AG04449 (cell line): ENCODE results near the gene APLP2.

ENCODE experiments used
- CTCF ChIA-PET: fragments of 350-600 bp; formaldehyde crosslinking; extraction: SDS; loops from one replicate; lab custom pipeline; 2021; ENCODE audit warnings: antibody characterized with exemption; lab: Yijun Ruan, JAX
- POLR2A ChIA-PET: fragments of 400-600, 350-600 bp; formaldehyde crosslinking; extraction: SDS; loops from one replicate; lab custom pipeline; 2020; ENCODE audit warnings: antibody characterized with exemption, inconsistent platforms; lab: Yijun Ruan, JAX
- DNase-seq: peaks from one replicate; pipeline ENCODE4 v3.0.0-alpha.2; 2010; ENCODE audit warnings: low read depth, low spot score
- H3K4me3 ChIP-seq: 2 replicates; pipeline ENCODE4 v1.5.1; 2011; ENCODE audit warnings: low read depth, mild to moderate bottlenecking, control low read depth, low read length
- CTCF ChIP-seq: IDR thresholded peaks from one replicate; pipeline ENCODE4 v1.5.1; 2011; ENCODE audit warnings: mild to moderate bottlenecking, moderate library complexity, low read length, control low read depth, inconsistent platforms; ENCODE audit not compliant: insufficient read depth; ENCODE audit errors: missing control alignments

APLP2 gene

GRCh38 chr11:130144141-130144540 is 74.4 kb downstream of the APLP2 start:
- no peak for DNase-seq
- TF ChIP-seq CTCF = no peak
- ChIA-PET CTCF (interaction anchor here (0.7 to 1.4 kb wide), 5 partner anchors 10 to 221 kb away, joined by 3 to 4 read pairs (median 3); no protein-coding TSS in a partner anchor), POLR2A (no interaction called here)
- no peak overlapping the region for H3K4me3 ChIP-seq

GRCh38 chr11:130144861-130145281 is 75.2 kb downstream of the APLP2 start:
- H3K4me3 ChIP-seq = no peak overlapping the region
- DNase-seq = no peak
- ChIA-PET POLR2A (interaction anchor here (1.2 kb wide), 1 partner anchor 142 kb away, joined by 3 read pairs; the partner anchor contains the start of gene PRDM10), CTCF (interaction anchor here (1.0 to 1.6 kb wide), 4 partner anchors 13 to 17 kb away, joined by 3 to 4 read pairs (median 4); no protein-coding TSS in a partner anchor)
- TF ChIP-seq CTCF = no peak

GRCh38 chr11:130145311-130145812 is 75.7 kb downstream of the APLP2 start:
- no peak for DNase-seq
- POLR2A ChIA-PET = interaction anchor here (1.2 kb wide), 1 partner anchor 143 kb away, joined by 3 read pairs; the partner anchor contains the start of gene PRDM10
- H3K4me3 ChIP-seq = no peak overlapping the region
- CTCF ChIA-PET = interaction anchor here (0.6 to 2.2 kb wide), 8 partner anchors 10 to 264 kb away, joined by 3 to 8 read pairs (median 3); no protein-coding TSS in a partner anchor
- no peak for TF ChIP-seq CTCF

- no peak for DNase-seq
- H3K4me3 ChIP-seq = no peak overlapping the region
- ChIA-PET POLR2A (no interaction called here), CTCF (interaction anchor here (0.6 to 2.2 kb wide), 9 partner anchors 11 to 264 kb away, joined by 3 to 10 read pairs (median 3); no protein-coding TSS in a partner anchor)
- peak; percentile 38 for TF ChIP-seq CTCF
These were observed 76.5 kb downstream of the APLP2 start for GRCh38 chr11:130145975-130146776.

GRCh38 chr11:130146796-130147195 is 77.1 kb downstream of the APLP2 start:
- CTCF ChIA-PET = interaction anchor here (0.6 to 2.2 kb wide), 6 partner anchors 16 to 265 kb away, joined by 3 to 10 read pairs (median 5); no protein-coding TSS in a partner anchor

More at GRCh38 chr11:130146796-130147195, 77.1 kb downstream of the APLP2 start:
- no peak for TF ChIP-seq CTCF
- POLR2A ChIA-PET = no interaction called here
- DNase-seq = no peak
- H3K4me3 ChIP-seq = no peak overlapping the region
